OCI-LY1 (cell line): ENCODE data around the gene OXSR1.

ENCODE experiments used
- CTCF ChIP-seq: fragments of 200-600 bp; sonication (generic), shearing (Covaris generic); IDR thresholded peaks from 2 replicates; pipeline ENCODE4 v1.5.1; 2017; ENCODE audit warnings: mild to moderate bottlenecking, antibody characterized with exemption, low read length, moderate library complexity, mixed read lengths
- EZH2 ChIP-seq: fragments of 200-600 bp; sonication (generic), shearing (Covaris generic); IDR thresholded peaks from 2 replicates; pipeline ENCODE4 v1.8.0; 2017; ENCODE audit warnings: borderline replicate concordance, mixed run types, mild to moderate bottlenecking, antibody characterized with exemption, low read length, moderate library complexity, mixed read lengths

DNA sequence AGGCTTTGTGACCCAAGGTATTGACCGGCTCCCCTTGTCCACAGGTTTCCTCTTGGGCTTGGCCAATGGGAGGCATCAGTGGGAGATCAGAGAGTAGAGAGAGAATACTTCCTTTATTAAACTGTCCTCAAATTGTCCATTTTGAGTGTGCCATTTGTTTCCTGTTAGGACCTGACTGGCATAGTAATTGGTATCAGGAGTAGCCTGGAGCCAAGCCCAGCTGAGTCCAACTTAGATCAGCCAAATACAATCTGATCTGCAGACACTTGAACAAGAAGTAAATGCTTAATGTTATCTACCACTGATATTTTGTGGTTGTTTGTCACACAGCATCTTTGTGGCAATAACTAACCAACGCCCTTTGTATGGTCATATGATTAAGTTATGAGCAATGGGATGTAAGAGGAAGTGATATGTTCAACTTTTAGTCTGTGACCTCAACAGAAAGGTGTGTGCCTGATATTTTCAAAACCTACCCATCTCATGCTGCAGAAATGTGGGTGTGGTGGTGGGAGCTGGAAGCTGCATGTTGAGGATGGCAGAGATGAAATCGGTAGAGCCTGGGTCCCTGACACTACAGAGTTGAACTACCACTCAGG, 13.6 kb upstream of the OXSR1 start:
- TF ChIP-seq CTCF (no peak), EZH2 (no peak)
